Ecto neural progenitor cell (in vitro differentiated cells): ENCODE results near the gene MLH1.
"Not testable (repeated sequence)": the region's sequence is repeated elsewhere in the genome, so short reads cannot be mapped to it uniquely, and the experiment has no call there.

Experiments
- DNase-seq: peaks from one replicate; pipeline ENCODE4 v3.0.0-alpha.2; 2018; ENCODE audit warnings: low spot score

Gene MLH1

GRCh38 chr3:37039161-37039846 is 46.0 kb downstream of the MLH1 start:
- DNase-seq: no peak

GRCh38 chr3:37040231-37040630 is 46.9 kb downstream of the MLH1 start:
- no peak for DNase-seq

GRCh38 chr3:37041546-37042195 is 48.4 kb downstream of the MLH1 start:
- DNase-seq: no peak

- not testable (repeated sequence) for DNase-seq
Observed at GRCh38 chr3:37042712-37043111, 49.4 kb downstream of the MLH1 start.

- no peak for DNase-seq
Observed at GRCh38 chr3:37050282-37050681, 57.0 kb downstream of the MLH1 start.

GRCh38 chr3:37052860-37053259 is 59.5 kb downstream of the MLH1 start:
- no peak for DNase-seq

GRCh38 chr3:37053337-37053736 is 60.0 kb downstream of the MLH1 start:
- no peak for DNase-seq

- no peak for DNase-seq
Observed at GRCh38 chr3:37053753-37054152, 60.4 kb downstream of the MLH1 start.

- DNase-seq: no peak
Observed at GRCh38 chr3:37054370-37054769, 61.1 kb downstream of the MLH1 start.

GRCh38 chr3:37055077-37055476 is 61.8 kb downstream of the MLH1 start:
- DNase-seq: not testable (repeated sequence)

GRCh38 chr3:37056826-37057225 is 63.5 kb downstream of the MLH1 start:
- DNase-seq: no peak

GRCh38 chr3:37058117-37058516 is 64.8 kb downstream of the MLH1 start:
- no peak for DNase-seq

GRCh38 chr3:37064747-37065146 is 71.4 kb downstream of the MLH1 start:
- DNase-seq: no peak

- no peak for DNase-seq
Observed at GRCh38 chr3:37067577-37067976, 74.3 kb downstream of the MLH1 start.

GRCh38 chr3:37068031-37068430 is 74.7 kb downstream of the MLH1 start:
- DNase-seq: no peak

GRCh38 chr3:37071921-37072320 is 78.6 kb downstream of the MLH1 start:
- DNase-seq: no peak

GRCh38 chr3:37072892-37073291 is 79.6 kb downstream of the MLH1 start:
- DNase-seq: no peak

- no peak for DNase-seq
Observed at GRCh38 chr3:37074178-37074577, 80.9 kb downstream of the MLH1 start.

- DNase-seq: no peak
Observed at GRCh38 chr3:37075955-37076354, 82.6 kb downstream of the MLH1 start.

GRCh38 chr3:37082317-37082716 is 89.0 kb downstream of the MLH1 start:
- no peak for DNase-seq

GRCh38 chr3:37086918-37087317 is 93.6 kb downstream of the MLH1 start:
- DNase-seq: no peak

GRCh38 chr3:37087870-37088269 is 94.6 kb downstream of the MLH1 start:
- DNase-seq: no peak

GRCh38 chr3:37092484-37092883 is 99.2 kb downstream of the MLH1 start:
- no peak for DNase-seq

GRCh38 chr3:37093481-37093880 is 100.2 kb downstream of the MLH1 start:
- no peak for DNase-seq
